ENCODE data around the gene CNGA1.
"Not testable (repeated sequence)": the region's sequence is repeated elsewhere in the genome, so short reads cannot be mapped to it uniquely, and the experiment has no call there.

The CNGA1 gene

DNA sequence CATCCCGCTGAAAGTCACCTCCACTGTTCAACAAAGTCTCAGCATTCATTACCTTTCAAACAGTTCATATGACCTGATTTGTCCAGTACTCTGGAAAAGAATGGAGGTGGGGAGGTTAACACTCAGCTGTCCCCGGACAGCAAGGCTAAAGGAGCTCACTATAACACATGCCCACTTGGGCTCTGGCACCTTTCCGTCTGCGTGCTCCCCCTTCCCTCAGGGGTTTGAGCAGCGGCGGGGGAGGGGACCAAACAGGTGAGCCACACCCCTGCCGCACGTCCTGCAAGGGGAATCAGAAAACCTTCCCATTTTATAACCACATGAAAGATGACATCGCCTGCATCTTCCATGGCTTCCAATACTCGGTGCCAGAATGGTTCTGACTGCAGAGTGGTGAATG lies 62.2 kb downstream of the CNGA1 start:
- FAIRE-seq = no peak

DNA sequence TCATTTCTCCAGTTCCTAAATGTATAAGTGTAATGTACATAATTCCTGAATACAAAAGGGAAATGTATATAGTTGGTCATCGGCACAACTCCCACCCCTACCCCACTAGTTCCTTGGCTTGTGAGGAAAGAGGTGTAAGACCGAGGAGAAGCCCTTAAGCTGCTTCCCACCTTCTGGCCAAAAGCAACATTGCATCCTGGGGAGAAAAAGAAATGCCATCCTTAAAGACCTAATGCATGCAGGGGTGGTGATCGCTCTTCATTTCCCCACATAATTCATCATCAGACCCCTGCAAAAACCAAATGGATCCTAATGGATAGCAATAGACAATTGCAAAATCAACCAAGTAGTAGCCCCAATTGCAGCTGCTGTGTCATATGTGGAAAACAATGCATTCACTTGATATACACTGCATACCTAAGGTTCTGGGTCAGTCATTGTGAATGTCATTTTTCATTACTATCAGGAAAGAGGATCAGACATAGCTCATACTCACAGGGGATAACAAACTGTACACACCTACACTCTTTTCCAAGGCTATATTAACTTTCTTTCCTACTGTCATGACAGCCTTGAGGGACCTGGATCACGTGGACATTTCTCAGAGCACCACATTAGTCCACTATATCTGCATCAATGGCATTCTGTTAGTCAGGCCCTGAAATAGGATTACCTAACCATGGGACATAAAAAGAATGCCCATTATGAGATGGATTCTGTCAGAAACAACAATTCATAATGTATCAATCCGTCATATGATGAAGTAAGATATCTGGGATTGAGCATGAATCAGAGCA lies 70.4 kb downstream of the CNGA1 start:
- no peak for FAIRE-seq

DNA sequence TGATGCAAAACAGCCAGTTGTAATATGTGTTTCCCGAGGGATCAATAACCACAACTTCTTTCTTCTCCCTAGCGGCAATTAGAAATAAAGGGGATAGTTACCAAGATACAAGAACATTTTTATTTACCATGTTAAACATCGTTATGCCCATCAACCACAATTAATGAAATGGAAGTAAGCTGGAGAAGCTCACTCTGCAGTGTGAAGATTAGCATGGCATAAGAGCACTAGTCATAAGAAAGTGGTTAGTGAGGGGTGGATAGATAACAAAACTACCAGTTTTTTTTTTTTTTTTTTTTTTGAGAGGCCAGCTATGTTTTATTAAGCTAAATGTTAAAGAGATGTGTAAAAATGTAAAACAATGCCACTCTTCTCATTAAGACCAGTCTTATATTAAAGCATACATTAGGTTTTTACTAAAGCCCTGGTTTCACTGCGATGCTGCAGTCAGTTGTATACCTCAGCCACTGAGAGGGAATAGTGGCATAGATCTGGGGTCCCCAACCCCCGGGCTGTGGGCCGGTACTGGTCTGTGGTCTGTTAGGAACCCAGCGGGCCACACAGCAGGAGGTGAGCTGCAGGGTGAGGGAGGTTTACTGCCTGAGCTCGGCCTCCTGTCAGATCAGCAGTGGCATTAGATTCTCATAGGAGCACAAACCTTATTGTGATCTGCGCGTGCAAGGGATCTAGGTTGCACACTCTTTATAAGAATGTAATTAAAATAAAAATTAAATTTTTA lies 74.2 kb downstream of the CNGA1 start:
- no peak for FAIRE-seq

DNA sequence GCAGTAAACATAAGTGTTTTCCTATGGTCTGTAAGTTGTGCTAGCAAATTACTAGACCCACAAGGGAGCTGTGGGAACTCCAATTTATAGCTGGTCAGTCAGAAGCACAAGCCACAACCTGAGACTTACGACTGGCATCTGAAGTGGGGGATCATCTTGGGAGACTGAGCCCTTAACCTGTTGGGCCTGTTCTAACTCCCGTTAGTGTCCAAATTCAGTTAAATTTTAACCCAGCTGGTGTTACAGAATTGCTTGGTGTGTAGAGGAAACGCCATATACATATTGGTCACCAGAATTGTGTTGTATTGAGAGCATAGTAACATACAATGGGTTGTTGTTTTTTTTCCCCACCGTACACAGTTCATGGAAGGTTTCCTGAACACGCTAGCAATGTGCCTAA lies 77.0 kb downstream of the CNGA1 start:
- no peak for FAIRE-seq

DNA sequence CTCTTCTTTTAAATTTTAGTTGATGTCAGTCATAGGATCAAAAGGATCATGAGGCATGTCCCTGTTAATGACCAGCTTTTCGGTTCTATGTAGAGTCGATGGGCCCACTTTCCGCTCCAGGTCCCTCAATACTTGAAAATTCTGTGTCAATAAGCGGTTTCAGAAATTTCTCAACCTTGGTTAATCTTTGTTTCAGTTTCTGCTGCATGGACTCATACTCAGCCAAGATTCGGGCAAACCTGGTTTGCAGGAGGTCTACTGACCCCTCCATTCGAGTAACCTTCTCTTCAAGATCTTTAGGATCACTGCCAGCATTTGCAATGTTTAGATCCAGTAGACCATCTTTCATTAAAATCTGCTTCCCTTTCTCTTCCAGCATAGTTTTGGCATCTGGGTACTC lies 80.1 kb downstream of the CNGA1 start:
- no peak for FAIRE-seq

DNA sequence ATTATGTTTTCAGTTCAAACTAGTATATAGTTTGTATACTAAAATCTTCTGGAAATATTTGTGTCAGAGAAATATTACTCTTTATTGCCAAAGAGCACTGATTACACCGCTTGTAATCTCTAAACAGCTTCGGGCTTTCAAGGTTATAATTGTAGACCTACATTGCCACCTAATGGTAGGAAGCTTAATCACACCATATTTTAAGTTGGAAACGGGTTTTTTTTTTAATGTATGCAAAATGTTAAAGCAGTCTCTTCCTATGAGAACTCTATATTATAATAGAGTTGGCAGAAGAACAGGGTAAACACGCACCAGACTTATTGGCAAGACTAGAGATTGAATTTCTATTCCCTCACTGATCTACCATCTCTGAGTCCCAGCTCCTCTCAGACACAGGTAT lies 82.6 kb downstream of the CNGA1 start:
- peak; percentile 95 for FAIRE-seq

DNA sequence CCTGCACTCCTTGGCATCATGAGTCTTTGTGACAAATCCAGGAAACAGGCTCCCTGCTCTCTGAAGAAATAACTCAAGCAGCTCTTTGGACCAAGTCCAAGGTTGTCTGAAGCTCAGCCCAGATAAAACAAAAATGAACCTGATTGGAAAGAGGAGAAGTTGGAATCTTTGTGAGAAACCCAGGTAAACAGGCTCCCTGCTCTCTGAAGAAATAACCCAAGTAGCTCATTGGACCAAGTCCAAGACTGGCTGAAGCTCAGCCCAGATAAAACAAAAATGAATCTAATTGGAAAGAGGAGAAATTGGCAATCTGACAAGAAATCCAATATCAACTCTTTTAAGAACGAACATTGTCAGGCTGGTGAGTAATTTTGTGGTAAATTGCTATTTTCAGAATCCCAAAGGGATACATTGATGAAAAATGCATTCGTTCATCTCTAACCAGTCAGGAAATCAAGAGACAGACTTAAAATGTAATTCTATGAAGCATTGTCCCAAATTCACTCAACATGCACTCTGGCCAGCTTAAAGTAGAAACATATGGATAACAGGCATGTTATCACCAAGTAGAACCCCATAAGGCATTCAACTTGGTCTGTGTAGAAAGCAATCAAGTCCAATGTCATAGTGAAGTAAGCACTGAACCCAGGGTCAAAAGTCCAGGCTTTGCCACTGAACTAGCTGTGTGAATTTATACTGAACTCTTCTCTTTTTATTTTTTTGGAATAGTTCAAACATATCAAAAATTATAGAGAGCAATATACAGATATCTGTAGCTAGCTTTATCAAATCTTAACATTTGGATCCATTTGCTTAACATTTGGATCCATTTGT lies 85.3 kb downstream of the CNGA1 start:
- no peak for FAIRE-seq

DNA sequence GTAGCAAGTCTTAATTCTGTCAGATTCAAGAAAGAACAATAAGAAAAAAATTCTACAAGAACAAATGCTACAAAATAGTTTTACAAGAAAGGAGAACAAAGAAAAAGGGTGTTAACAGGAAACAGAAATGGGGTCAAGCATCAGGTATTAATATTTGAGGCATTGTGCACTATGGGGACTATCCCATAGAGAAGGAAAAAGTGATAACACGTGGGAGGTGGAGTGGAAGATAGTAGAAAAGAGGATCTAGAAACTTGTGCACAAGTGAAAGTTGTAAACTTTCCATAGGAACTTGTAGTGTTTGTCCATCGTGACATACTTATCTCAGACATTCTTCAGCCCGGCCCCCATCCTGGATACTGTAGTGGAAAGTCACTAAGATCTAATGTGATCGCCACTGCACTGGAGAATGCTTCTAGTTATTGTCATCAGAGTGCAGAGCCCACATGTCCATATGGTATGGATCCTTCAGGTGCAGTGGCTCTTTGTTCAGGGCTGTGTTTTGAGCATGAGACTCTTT lies 86.7 kb downstream of the CNGA1 start:
- FAIRE-seq = no peak

DNA sequence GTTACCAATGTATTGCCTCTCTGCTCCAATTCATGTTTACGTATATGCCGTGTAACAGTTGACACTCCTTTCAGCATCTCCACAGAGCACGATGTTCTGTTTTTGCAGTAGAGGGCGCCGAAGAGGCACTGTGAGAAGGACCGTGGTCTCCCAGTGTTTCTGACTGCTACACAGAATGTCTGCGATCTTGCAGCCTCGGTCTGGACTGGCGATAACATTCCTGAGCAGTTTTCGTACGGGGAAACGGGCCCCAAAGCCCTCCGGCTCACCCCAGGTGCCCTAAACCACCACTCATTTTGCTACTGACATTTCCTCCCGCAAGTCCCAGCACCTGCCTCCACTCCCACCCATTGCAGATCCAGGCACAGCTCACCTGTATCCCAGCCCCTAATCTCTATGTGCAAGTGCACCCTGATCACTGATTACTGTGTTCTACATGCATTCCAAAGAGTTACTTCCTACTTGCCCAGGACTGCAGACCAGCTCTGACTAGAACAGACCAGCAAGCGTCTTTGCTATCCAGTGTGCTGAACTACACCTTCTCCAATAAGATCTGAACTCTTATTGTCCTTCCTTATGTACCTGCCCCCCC lies 89.7 kb downstream of the CNGA1 start:
- no peak for FAIRE-seq

DNA sequence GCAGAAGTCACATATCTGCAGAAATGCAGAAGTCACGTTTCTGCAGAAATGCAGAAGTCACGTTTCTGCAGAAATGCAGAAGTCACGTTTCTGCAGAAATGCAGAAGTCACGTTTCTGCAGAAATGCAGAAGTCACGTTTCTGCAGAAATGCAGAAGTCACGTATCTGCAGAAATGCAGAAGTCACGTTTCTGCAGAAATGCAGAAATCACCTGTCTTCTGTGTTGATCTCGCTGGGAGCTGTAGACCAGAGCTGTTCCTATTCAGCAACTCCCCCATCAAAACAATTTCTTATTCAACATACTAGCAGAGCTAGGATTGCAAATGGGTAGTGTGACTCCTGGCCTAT lies 93.2 kb downstream of the CNGA1 start:
- FAIRE-seq = not testable (repeated sequence)

DNA sequence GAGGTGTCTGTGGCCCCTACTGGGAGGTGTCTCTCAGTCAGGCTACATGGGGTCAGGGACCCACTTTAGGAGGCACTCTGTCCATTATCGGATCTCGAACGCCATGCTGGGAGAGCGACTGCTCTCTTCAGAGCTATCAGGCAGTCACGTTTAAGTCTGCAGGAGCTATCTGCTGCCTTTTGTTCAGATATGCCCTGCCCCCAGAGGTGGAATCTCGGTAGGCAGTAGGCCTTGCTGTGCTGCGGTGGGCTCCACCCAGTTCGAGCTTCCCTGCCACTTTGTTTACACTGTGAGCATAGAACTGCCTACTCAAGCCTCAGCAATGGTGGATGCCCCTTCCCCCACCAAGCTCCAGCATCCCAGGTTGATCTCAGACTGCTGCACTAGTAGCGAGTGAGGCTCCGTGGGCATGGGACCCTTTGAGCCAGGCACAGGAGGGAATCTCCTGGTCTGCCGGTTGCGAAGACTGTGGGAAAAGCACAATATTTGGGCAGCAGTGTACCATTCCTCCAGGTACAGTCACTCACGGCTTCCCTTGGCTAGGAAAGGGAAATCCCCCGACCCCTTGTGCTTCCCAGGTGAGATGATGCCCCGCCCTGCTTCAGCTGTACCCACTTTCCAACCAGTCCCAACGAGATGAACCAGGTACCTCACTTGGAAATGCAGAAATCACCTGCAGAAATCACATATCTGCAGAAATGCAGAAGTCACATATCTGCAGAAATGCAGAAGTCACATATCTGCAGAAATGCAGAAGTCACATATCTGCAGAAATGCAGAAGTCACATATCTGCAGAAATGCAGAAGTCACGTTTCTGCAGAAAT lies 93.8 kb downstream of the CNGA1 start:
- not testable (repeated sequence) for FAIRE-seq

DNA sequence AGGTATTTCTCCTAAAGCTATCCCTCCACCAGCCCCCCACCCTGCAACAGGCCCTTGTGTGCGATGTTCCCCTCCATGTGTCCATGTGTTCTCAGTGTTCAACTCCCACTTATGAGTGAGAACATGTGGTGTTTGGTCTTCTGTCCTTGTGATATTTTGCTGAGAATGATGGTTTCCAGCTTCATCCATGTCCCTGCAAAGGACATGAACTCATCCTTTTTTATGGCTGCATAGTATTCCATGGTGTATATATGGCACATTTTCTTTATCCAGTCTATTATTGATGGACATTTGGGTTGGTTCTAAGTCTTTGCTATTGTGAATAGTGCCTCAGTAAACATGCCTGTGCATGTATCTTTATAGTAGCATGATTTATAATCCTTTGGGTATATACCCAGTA lies 99.3 kb downstream of the CNGA1 start:
- not testable (repeated sequence) for FAIRE-seq

DNA sequence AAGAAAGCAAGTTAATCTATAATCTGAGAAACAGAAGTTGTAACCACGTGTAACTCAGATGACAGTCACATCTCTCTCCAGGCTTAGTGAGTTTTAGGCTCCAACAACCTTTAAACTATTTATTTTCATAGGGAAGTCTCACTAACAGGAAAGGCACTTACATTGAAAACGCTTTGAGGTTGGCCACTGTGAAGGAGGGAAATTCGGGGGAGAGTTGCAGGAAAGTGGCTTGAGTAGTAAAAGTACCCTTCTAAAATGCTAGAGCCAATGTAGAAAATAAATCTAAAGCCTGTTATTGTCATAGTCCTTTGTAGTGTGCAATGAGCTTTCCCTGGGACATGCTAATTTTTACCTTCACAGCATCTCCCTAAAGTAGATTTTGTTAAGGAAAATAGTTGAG lies 101.1 kb downstream of the CNGA1 start:
- no peak for FAIRE-seq

DNA sequence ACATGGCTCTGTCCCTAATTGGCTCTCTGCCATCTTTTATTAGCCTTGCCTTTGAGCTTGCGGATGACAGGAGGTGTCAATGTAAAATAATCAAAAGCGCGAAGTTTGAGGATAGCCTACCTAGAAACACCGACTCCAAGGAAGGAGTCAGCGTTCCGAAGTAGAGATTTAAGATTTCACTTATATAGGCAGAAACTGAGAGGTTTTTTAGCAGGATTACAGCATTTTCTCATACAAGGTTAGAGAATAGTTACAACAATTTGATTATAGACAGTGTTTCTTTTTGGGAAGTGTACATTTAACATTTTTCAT lies 101.6 kb downstream of the CNGA1 start:
- no peak for FAIRE-seq

DNA sequence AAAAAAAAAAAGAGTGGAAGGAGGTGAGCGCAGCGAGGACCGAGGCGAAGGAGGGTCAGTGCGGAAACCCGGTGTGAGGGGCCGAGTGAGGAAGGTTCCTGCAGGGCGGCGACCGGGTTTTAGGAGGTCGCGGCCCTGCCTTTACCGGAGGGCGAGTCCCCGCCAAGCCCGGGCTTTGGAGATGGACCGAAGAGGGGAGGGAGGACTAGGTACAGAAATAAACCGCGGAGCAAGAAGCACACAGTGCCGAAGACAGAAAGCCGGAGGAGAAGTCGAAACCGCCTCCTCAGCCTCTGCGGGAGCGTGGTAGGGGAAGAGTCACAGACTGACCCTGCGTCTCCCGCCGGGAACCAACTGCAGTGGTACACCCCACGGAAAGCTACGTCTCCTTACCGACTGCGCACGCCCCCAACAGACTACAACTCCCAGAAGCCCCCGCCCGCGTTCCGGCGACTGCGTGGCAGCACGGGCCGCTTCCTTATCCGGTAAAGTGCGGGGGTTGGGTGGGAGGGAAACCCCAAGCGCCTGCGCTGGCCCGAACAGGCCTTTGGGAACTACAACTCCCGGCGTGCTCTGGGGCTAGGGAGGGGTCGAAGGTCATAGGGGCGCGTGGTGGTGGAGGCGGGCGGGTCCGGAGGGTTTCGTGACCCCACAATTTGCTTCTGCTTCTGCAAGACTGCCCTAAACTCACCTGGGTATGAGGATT lies 102.1 kb downstream of the CNGA1 start, which contains the start of gene NFXL1:
Gene NFXL1 (minus strand): TSS at position 364 of the 706 bp plus-strand sequence. CDS start 380 bp downstream, outside the sequence.
- no peak for FAIRE-seq

DNA sequence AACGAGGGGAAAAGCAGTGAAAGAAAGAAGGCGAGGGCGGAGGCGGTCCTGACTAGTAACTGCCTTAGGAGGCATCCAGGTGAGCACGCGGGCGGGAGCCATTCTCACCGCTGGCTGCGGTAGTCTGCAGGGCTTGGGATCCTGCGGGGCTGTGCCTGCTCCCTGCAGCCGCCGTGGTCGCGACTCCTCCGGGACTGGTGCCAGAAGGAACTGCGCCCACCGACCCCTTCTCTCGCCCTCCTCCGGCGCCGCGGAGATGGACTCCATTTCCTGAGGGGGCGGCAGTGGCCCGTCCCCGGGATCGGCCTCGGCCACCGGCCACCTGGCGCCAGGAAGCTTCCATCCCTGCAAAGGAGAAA lies 102.6 kb downstream of the CNGA1 start:
- no peak for FAIRE-seq

DNA sequence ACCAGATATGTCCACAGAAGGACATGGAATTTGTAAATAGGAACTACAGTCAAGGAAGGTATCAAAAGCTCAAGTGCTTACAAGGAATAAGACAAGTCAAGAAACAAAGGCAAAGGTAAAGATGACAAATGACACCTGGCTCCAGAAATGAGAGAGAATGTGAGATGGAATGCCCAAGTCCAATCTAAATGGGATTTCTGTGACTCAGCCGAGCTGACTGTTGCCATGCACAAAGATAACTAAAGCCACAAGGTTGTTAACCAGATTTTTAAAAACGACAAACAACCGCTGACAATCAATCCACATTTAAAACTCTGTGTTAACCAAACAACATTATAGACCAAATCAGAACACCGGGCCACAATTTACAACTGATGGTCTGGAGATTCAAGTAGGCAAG lies 103.2 kb downstream of the CNGA1 start:
- no peak for FAIRE-seq

DNA sequence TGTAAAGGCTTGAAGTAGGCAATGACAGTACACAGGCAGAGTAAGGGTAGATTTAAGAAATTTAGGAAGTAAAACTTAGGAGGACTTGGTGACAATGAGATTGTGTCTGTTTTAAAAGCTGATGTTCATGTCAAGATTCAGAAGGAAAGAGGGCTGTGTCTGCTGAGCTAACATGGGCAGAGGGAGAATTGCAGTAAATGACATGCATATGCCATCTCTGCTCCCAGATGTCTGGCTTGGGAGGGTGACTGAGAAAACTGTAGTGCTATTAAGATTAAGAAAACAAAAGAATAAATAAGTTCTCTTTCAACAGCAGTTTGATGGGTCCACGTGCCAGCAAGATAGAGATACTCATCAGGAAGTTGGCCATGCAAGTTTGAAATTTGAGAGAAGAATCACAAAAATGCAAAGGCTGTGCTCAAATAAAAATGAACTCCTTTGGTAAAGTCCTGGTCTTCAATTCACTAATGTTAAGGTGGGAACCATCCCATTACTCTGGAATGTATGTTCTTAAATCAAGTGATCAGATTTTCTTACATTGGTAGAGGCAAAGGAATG lies 109.3 kb downstream of the CNGA1 start:
- FAIRE-seq = no peak

DNA sequence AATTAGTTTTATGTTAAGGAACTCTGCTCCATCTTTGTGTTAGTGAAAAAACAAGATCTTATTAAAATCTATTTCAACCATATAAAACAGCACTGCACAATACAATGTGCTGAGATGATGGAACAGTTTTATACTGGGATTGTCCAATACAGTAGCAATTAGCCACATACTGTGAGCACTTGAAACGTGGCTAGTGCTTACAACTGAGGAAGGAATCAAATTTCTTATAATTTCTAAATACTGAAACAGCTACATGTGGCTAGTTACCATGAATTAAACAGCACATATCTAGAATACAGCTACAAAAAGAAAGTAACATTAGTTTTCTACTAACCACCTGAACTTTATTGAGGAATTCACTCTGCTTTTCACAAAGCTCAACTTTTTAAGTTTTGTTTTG lies 116.8 kb downstream of the CNGA1 start:
- FAIRE-seq = no peak

DNA sequence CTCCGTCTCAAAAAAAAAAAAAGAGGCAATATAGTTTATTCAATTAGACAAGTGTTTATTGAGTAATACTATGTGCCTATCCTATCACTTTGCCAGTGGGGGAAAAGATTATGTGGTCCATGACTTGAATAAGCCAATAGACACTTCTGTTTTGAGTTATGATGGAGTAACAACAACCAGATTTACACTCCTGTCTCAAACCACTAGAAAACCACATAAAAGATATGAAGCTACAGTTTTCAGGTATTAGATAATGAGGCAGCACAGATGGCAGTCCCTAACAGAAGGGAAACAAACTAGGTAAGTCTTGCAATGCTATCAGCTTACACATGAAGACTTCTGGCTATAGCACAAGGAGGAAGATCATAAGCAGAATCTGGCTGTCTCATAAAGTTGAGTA lies 124.6 kb downstream of the CNGA1 start:
- no peak for FAIRE-seq

All from endometrium (tissue), 2 donors.